MM.1S (cell line): ENCODE measurements around the gene SMPX.

ENCODE experiments used
- DNase-seq: peaks from one replicate; pipeline ENCODE4 v3.0.0-alpha.2; 2015
- H2AFZ ChIP-seq: fragments of 300-600 bp; sonication (generic); 2 replicates; pipeline ENCODE4 v1.6.0; 2016; ENCODE audit warnings: antibody characterized with exemption, low read length
- H3F3A ChIP-seq: fragments of 300-600 bp; sonication (generic); 2 replicates; pipeline ENCODE4 v1.6.1; 2016; ENCODE audit warnings: mild to moderate bottlenecking, antibody characterized with exemption, low read length, moderate library complexity, mixed read lengths; ENCODE audit not compliant: insufficient read depth
- H3K27ac ChIP-seq: fragments of 300-600 bp; sonication (generic); 2 replicates; pipeline ENCODE4 v1.5.1; 2016; ENCODE audit warnings: mild to moderate bottlenecking, low read length
- H3K27me3 ChIP-seq: fragments of 300-600 bp; sonication (generic); replicated peaks from 2 replicates; pipeline ENCODE4 v1.6.0; 2016; ENCODE audit warnings: low read length; ENCODE audit not compliant: insufficient read depth
- H3K36me3 ChIP-seq: fragments of 300-600 bp; sonication (generic); replicated peaks from 2 replicates; pipeline ENCODE4 v1.6.1; 2016; ENCODE audit warnings: mild to moderate bottlenecking, low read length, mixed read lengths; ENCODE audit not compliant: insufficient read depth
- H3K4me1 ChIP-seq: fragments of 300-600 bp; sonication (generic); 2 replicates; pipeline ENCODE4 v1.6.1; 2016; ENCODE audit warnings: low read length, mixed read lengths
- H3K4me2 ChIP-seq: fragments of 300-600 bp; sonication (generic); 2 replicates; pipeline ENCODE4 v1.6.0; 2016; ENCODE audit warnings: low read depth, low read length
- H3K4me3 ChIP-seq: fragments of 300-600 bp; sonication (generic); 2 replicates; pipeline ENCODE4 v1.5.1; 2016; ENCODE audit warnings: low read length, mixed read lengths
- H3K79me2 ChIP-seq: fragments of 300-600 bp; sonication (generic); 2 replicates; pipeline ENCODE4 v1.6.1; 2016; ENCODE audit warnings: mixed run types, low read length, mixed read lengths
- H3K9ac ChIP-seq: fragments of 300-600 bp; sonication (generic); 2 replicates; pipeline ENCODE4 v1.6.1; 2016; ENCODE audit warnings: low read length, mixed read lengths
- H3K9me2 ChIP-seq: fragments of 300-600 bp; sonication (generic); replicated peaks from 2 replicates; pipeline ENCODE4 v1.6.1; 2016; ENCODE audit warnings: mild to moderate bottlenecking, low read length, mixed read lengths; ENCODE audit not compliant: insufficient read depth
- H3K9me3 ChIP-seq: fragments of 300-600 bp; sonication (generic); replicated peaks from 2 replicates; pipeline ENCODE4 v1.6.1; 2016; ENCODE audit warnings: mild to moderate bottlenecking, low read length, mixed read lengths; ENCODE audit not compliant: insufficient read depth
- H4K20me1 ChIP-seq: fragments of 300-600 bp; sonication (generic); 2 replicates; pipeline ENCODE4 v1.6.1; 2016; ENCODE audit warnings: mild to moderate bottlenecking, low read length, moderate library complexity, mixed read lengths; ENCODE audit not compliant: insufficient read depth
- CTCF ChIP-seq: fragments of 300-600 bp; sonication (generic); IDR thresholded peaks from 2 replicates; pipeline ENCODE4 v1.5.1; 2016; ENCODE audit warnings: antibody characterized with exemption, low read length, mixed read lengths
- EZH2 ChIP-seq: fragments of 300-600 bp; sonication (generic); optimal IDR thresholded peaks from 2 replicates; pipeline ENCODE3; 2017; ENCODE audit warnings: low read depth, mild to moderate bottlenecking, antibody characterized with exemption, low read length, mixed read lengths
- EZH2phosphoT487 ChIP-seq: fragments of 300-600 bp; sonication (generic); IDR thresholded peaks from 2 replicates; pipeline ENCODE4 v1.6.1; 2018; ENCODE audit warnings: antibody characterized with exemption, low read length

Gene SMPX

DNA sequence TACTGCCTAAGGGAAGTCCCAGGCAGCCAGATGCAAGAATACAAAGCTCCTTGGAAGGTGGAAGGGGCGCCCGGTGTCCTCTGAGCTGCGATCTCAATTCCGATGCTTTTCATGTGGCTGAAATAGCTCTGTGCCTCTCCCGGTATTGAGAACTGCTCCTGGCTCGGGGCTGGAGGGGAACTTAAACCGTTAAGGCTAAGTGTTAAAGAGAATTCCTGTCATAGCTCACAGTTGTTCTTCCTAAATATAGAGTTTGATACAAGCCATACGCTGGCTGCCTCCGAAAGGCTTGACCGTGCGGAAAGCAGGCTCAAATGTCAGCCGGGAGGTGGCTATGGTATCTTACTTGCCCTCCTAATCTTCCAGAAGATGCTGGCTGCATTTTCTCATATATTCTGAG lies at the start of gene SMPX:
Gene SMPX (minus strand): TSS at position 157 of the 400 bp plus-strand sequence. CDS start 3,826 bp downstream, outside the sequence.
- no peak within 1 kb of the TSS for H3K27ac ChIP-seq
- no peak within 1 kb of the TSS for H2AFZ ChIP-seq
- H3K9me2 ChIP-seq, result no peaks in the 10 kb centered on the region
- no peaks in the 10 kb centered on the region for H3K27me3 ChIP-seq
- H3F3A ChIP-seq, result no peaks in the 10 kb centered on the region
- H3K9ac ChIP-seq, result no peak within 1 kb of the TSS
- no peaks in the 10 kb centered on the region for H3K4me1 ChIP-seq
- no peak for TF ChIP-seq CTCF
- TF ChIP-seq EZH2phosphoT487, result no peak
- no peak for TF ChIP-seq EZH2
- no peaks in the 10 kb centered on the region for H3K36me3 ChIP-seq
- H3K4me2 ChIP-seq, result no peak within 1 kb of the TSS
- H4K20me1 ChIP-seq, result no peaks in the 10 kb centered on the region
- H3K4me3 ChIP-seq, result no peak within 1 kb of the TSS
- no peaks in the 10 kb centered on the region for H3K79me2 ChIP-seq
- no peaks in the 10 kb centered on the region for H3K9me3 ChIP-seq
- no peak for DNase-seq

DNA sequence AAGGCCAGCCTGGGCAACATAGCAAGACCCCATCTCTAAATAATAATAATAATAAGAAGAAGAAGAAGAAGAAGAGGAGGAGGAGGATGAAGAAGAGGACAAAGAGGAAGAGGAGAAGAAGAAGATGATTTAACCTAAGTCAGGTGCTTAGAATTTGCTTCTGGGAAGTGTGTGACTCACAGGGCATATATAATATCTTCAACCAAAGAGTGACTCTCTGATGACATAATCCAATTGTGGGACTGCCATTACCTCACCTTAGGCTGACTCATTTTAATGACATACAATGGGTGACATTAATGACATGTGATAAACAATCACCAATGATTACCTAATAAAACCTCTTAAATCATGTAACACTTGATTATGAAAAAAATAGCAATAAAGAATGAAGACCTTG lies 48.8 kb upstream of the SMPX start:
- Histone ChIP-seq H3K4me2 (no peak overlapping the region), H3K9ac (no peak overlapping the region), H3K4me1 (no peaks in the 10 kb centered on the region), H3K9me3 (no peaks in the 10 kb centered on the region), H3F3A (no peaks in the 10 kb centered on the region), H4K20me1 (no peaks in the 10 kb centered on the region), H2AFZ (no peak overlapping the region), H3K27me3 (no peaks in the 10 kb centered on the region), H3K27ac (no peak overlapping the region), H3K36me3 (no peaks in the 10 kb centered on the region), H3K9me2 (no peaks in the 10 kb centered on the region), H3K4me3 (no peak overlapping the region), H3K79me2 (no peaks in the 10 kb centered on the region)
- no peak for DNase-seq
- TF ChIP-seq EZH2 (no peak), CTCF (no peak), EZH2phosphoT487 (no peak)

- H3K27ac ChIP-seq, result no peak overlapping the region
- no peak overlapping the region for H3K4me2 ChIP-seq
- no peak for DNase-seq
- no peaks in the 10 kb centered on the region for H3F3A ChIP-seq
- H3K9me3 ChIP-seq, result no peaks in the 10 kb centered on the region
- H2AFZ ChIP-seq, result no peak overlapping the region
- H3K4me3 ChIP-seq, result no peak overlapping the region
- no peak for TF ChIP-seq CTCF
- no peak for TF ChIP-seq EZH2
- no peak for TF ChIP-seq EZH2phosphoT487
- no peaks in the 10 kb centered on the region for H3K4me1 ChIP-seq
- no peaks in the 10 kb centered on the region for H4K20me1 ChIP-seq
- H3K79me2 ChIP-seq, result no peaks in the 10 kb centered on the region
- H3K9me2 ChIP-seq, result no peaks in the 10 kb centered on the region
- H3K36me3 ChIP-seq, result no peaks in the 10 kb centered on the region
- H3K27me3 ChIP-seq, result no peaks in the 10 kb centered on the region
- H3K9ac ChIP-seq, result no peak overlapping the region
These were observed 44.9 kb upstream of the SMPX start for GRCh38 chrX:21802839-21803238.
